Endothelial cell (in vitro differentiated cells): ENCODE measurements around the gene TBX6. TPM values are rescaled to one million over a fixed set of nuclear protein-coding genes. Genes with fewer than 3 reads are reported as not detected.
"Not testable (repeated sequence)": the region's sequence is repeated elsewhere in the genome, so short reads cannot be mapped to it uniquely, and the experiment has no call there.

Source experiments
- DNase-seq: peaks from one replicate; pipeline ENCODE4 v3.0.0; 2021; ENCODE audit warnings: low spot score
- H3K27ac Mint-ChIP-seq: one replicate; pipeline ENCODE4 v1.8.0; 2021; ENCODE audit warnings: mixed read lengths, inconsistent platforms; ENCODE audit not compliant: unreplicated experiment
- H3K27me3 Mint-ChIP-seq: one replicate; pipeline ENCODE4 v1.8.0; 2021; ENCODE audit warnings: mild to moderate bottlenecking, moderate library complexity, mixed read lengths, inconsistent platforms; ENCODE audit not compliant: unreplicated experiment
- H3K36me3 Mint-ChIP-seq: one replicate; pipeline ENCODE4 v1.8.0; 2021; ENCODE audit warnings: mild to moderate bottlenecking, low read depth, mixed read lengths, inconsistent platforms; ENCODE audit not compliant: unreplicated experiment
- H3K4me1 Mint-ChIP-seq: one replicate; pipeline ENCODE4 v1.8.0; 2021; ENCODE audit warnings: mild to moderate bottlenecking, mixed read lengths, inconsistent platforms; ENCODE audit not compliant: unreplicated experiment
- H3K4me3 Mint-ChIP-seq: one replicate; pipeline ENCODE4 v1.8.0; 2021; ENCODE audit warnings: mild to moderate bottlenecking, mixed read lengths, inconsistent platforms; ENCODE audit not compliant: unreplicated experiment
- H3K9me3 Mint-ChIP-seq: one replicate; pipeline ENCODE4 v1.8.0; 2021; ENCODE audit warnings: mixed read lengths, inconsistent platforms; ENCODE audit not compliant: unreplicated experiment
- total RNA-seq: library from RNA; stranded (reverse); fragmentation: NEBNext Ultra II Directional; extraction: Animal tissue kit (Norgen Biotek cat#: 25700); gene quantifications from one replicate; pipeline ENCODE4 v1.2.1, GENCODE V29; 2021; ENCODE audit not compliant: unreplicated experiment
- TF ChIP-seq, protein P1 (sequence below): fragments of 200-600 bp; sonication (generic); IDR thresholded peaks from one replicate; pipeline ENCODE4 v1.5.0; 2021; ENCODE audit warnings: antibody characterized with exemption; ENCODE audit not compliant: unreplicated experiment

TBX6 gene
- total RNA-seq, 1 donor from 2014 or later: 2.6 TPM

DNA sequence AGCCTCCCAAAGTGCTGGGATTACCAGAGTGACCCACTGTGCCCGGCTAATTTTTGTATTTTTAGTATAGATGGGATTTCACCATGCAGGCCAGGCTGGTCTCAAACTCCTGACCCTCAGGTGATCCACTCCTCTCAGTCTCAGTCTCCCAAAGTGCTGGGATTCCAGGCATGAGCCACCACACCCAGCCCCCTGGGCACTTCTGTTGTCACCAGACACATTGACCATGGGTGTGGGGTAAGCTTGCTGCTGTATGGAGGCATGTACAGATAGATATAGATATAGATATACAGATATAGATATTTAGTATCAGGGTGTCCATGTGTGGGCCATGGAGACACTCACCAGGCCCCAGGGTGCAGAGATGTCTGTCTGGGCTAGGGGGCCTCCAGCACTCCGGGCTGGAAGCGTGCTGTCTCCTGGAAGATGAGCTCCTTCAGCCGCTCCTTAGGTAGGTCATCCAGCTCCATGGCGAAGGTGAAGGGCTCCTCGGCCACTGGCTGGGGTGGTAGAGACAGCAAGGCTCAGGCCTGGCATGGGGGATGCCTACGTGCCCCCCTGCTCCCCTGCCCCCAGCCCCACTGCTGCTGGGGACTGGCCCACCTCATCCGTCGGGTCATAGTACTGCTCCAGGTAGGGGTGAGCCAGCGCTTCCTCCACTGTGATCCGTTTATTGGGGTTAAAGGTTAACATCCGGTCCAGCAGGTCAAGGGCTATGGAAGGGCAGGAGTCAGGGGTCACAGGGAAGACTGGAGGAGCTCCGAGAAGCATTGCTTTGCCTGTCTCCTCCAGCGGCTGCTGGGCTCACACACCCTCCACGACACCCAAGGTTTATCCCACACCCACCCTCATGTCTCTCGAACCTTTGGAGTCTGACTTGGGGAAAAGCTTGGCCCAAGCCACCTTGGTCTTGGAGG is 24.8 kb upstream of the TBX6 start:
- peaks cover 9% of the 10 kb centered on the region for H3K36me3 Mint-ChIP-seq
- no peak for DNase-seq
- peaks cover 4% of the 10 kb centered on the region for H3K4me1 Mint-ChIP-seq
- H3K27me3 Mint-ChIP-seq: peaks cover 6% of the 10 kb centered on the region
- no peaks in the 10 kb centered on the region for H3K9me3 Mint-ChIP-seq
- TF ChIP-seq, protein P1, sequence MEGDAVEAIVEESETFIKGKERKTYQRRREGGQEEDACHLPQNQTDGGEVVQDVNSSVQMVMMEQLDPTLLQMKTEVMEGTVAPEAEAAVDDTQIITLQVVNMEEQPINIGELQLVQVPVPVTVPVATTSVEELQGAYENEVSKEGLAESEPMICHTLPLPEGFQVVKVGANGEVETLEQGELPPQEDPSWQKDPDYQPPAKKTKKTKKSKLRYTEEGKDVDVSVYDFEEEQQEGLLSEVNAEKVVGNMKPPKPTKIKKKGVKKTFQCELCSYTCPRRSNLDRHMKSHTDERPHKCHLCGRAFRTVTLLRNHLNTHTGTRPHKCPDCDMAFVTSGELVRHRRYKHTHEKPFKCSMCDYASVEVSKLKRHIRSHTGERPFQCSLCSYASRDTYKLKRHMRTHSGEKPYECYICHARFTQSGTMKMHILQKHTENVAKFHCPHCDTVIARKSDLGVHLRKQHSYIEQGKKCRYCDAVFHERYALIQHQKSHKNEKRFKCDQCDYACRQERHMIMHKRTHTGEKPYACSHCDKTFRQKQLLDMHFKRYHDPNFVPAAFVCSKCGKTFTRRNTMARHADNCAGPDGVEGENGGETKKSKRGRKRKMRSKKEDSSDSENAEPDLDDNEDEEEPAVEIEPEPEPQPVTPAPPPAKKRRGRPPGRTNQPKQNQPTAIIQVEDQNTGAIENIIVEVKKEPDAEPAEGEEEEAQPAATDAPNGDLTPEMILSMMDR: no peak
- no peak overlapping the region for H3K4me3 Mint-ChIP-seq
- no peak overlapping the region for H3K27ac Mint-ChIP-seq

DNA sequence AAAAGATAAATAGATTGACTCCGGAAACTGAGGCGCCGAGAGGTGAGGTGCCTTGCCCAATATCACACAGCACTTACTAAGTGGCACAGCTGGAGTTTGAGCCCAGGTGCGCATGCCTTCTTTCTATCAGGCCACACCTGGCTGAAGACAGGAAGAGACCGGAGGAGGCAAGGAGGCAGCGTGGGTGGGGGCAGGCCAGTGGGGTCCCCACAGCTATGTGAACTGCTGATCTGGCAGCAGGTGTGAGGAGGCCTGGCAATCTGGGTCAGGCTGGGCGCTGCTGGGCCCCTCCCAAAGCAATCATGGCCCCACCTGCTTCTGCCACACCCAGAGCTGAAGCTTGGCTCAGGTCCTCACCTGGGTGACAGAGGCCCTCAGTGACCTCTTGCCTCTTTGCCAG is 23.5 kb upstream of the TBX6 start:
- Mint-ChIP-seq H3K9me3 (no peaks in the 10 kb centered on the region), H3K4me1 (no peaks in the 10 kb centered on the region), H3K27ac (no peak overlapping the region), H3K4me3 (no peak overlapping the region), H3K36me3 (peaks cover 16% of the 10 kb centered on the region), H3K27me3 (peaks cover 6% of the 10 kb centered on the region)
- TF ChIP-seq, protein P1: no peak
- no peak for DNase-seq

DNA sequence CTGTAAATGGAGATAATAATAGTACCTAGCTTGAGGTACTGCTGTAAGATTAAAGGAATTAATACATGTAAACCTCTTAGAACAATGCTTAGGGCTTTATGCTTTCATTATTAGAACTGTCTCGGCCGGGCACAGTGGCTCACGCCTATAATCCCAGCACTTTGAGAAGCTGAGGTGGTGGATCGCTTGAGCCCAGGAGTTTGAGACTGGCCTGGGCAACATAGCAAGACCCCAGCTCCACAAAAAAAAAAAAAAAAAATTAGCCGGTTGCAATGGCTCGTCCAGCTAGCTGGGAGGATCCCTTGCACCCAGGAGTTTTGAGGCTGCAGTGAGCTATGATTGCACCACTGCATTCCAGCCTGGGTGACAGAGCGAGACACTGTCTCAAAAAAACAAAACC is 23.1 kb upstream of the TBX6 start:
- not testable (repeated sequence) for H3K27me3 Mint-ChIP-seq, H3K9me3 Mint-ChIP-seq, DNase-seq, H3K4me3 Mint-ChIP-seq, H3K27ac Mint-ChIP-seq, H3K4me1 Mint-ChIP-seq
- H3K36me3 Mint-ChIP-seq: peaks cover 16% of the 10 kb centered on the region

DNA sequence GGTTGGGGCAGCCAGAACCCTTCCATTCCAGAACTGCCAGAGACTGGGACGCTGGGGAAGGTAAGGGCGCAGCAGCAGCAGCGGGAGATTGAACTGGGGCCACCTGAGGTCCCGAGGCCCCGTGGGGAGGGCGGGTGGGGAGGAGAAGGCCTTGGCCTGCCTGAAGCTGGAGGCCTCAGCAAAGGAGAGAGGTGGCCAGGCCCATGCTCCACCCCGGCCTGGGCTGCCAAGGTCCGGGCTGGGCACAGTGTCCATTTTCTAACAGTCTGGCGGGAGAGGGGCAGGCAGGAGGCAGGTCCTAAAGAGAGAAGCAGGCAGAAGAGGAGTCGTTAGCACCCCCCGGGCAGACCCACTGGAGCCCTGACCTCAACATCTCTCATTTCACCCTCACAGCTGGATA is 22.7 kb upstream of the TBX6 start:
- H3K9me3 Mint-ChIP-seq: no peaks in the 10 kb centered on the region
- H3K27ac Mint-ChIP-seq: no peak overlapping the region
- TF ChIP-seq, protein P1: no peak
- no peak overlapping the region for H3K4me3 Mint-ChIP-seq
- peaks cover 15% of the 10 kb centered on the region for H3K36me3 Mint-ChIP-seq
- H3K27me3 Mint-ChIP-seq: peaks cover 6% of the 10 kb centered on the region
- no peaks in the 10 kb centered on the region for H3K4me1 Mint-ChIP-seq
- DNase-seq: no peak

DNA sequence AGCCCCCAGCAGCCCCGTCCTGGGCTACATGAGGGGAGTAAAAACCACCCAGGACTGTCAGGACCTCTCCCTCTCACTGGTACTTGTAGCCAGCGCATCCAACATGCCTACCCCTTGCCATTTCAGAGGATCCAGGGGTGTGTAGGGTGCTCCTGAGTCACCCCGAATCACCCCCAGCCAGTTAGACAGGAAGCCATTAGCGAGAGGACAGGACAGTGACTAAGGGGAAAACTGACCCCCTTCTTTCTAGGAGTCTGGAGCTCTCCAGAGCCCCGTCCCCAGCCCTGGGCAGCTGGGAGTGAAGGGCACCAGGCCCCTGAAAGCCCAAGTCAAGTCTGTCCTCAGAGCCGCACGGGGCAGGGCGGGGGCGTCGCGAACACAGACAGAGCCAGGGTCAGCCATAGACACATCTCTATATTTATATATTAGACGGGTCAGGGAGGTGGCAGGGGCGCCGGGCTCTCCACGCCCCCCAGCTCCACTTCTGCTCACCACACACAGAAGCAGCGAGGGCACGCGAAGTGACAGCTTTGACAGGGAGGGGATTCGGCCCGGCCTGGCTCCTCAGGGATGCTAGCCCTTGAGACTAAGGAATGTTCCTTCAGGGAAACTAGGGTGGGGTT is 22.1 kb upstream of the TBX6 start:
- Mint-ChIP-seq H3K27ac (no peak overlapping the region), H3K4me3 (no peak overlapping the region), H3K36me3 (peaks cover 11% of the 10 kb centered on the region), H3K27me3 (peaks cover 5% of the 10 kb centered on the region), H3K4me1 (no peaks in the 10 kb centered on the region), H3K9me3 (no peaks in the 10 kb centered on the region)
- TF ChIP-seq, protein P1: no peak
- DNase-seq: no peak
